Skeletal muscle cell (primary cell): ENCODE results near the gene ENOX1.
A peak's percentile ranks its signal among the peaks of the same experiment; 100 is the strongest.
"Not testable (repeated sequence)": the region's sequence is repeated elsewhere in the genome, so short reads cannot be mapped to it uniquely, and the experiment has no call there.

ENCODE experiments used
- DNase-seq: peaks from one replicate; pipeline ENCODE4 v3.0.0-alpha.2; 2010; ENCODE audit warnings: low read depth
- H3K4me3 ChIP-seq: 2 replicates; pipeline ENCODE4 v1.5.1; 2011; ENCODE audit warnings: low read depth, mild to moderate bottlenecking, control low read depth, low read length, moderate library complexity

ENOX1 gene

DNA sequence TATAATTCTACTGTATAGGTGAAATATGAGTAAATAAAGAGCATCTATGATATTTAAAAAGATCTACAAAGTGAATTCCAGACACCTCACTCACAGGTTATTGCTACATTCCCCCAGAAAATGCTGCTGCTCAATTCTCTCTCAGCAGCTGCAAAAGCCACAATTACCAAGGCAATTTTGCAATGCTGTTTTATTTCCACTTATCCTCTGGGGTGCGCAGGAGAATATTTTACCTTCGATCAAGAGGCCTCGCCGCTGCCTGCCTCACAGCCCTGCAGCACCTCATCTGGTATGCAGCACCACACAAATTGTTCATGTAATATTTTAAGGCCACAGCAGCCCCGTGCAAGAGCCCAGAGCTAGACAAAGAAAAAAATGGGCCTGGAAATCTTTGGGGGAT lies 430.2 kb downstream of the ENOX1 start:
- no peak overlapping the region for H3K4me3 ChIP-seq
- DNase-seq: peak; percentile 32

DNA sequence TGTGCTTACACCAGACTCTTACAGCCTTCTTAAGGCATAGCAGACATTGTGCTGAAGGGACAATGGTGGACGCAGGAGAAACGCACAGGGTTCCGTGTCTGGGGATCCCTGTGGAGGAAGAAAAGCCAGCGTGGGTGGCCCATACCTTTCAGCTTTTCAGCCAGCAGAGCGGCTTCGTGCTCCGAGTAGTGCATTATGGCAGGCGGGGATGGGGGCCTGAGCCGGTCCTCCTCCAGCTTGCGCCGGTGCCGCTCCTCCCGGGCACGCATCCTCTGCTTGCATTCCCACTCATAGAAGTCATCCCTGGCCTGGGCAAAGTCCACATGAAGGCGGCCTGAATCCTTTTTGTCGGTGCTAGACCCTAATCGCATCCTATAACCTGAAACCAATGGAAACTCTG lies 431.0 kb downstream of the ENOX1 start:
- DNase-seq: no peak
- no peak overlapping the region for H3K4me3 ChIP-seq

DNA sequence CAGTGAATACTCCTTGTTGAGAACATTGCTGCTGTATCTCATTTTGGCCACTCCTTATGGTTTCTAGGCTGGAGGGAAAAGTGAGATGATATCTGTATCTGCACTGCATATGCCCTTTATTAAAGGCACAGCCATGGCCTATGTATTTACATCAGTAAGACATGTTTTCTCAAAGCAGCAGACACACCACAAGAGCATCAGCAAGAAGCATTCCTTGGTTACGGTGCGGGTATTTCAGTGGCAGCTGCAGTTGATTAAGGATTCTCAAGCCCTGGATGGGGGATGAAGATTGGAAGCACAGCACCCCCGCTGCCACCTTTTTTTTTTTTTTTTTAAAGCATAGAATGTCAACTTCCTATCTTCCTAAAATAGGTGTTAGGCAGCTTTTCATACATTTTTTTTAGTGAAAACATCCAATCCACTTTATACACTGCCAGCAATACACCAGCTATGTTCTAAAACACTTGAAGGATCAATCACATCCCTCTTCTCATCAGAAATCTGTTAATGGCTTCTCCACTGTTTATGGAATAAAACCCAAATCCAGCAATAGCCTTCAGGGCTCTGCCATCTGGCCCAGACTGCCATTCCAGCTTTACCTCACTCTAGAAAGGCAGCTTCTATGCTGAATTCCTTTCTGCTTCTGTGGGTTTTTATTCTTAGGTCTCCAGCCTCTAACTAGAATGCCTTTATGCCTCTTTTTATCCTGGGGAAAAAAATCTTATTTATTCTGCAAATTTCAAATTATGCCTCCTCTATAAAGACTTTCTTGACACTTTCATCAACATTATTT lies 432.4 kb downstream of the ENOX1 start:
- no peak overlapping the region for H3K4me3 ChIP-seq
- DNase-seq: no peak

DNA sequence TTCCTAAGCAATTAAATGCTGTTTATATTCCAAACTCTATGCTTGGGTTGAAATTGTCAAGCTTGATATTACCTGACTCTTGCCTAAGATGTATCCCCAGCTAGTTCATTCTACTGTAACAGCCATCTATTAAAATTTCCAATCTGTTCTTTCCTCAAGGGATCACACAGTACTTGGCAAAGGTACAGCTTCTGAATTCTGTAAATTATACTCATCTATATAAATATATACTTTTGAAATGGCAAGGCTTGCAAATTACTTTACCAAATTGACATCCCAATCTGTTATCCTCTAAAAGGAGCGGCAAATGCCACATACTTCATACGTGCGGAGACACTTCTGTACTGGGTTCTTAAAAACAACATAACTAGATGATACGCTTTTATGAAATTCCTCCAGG lies 433.1 kb downstream of the ENOX1 start:
- no peak overlapping the region for H3K4me3 ChIP-seq

DNA sequence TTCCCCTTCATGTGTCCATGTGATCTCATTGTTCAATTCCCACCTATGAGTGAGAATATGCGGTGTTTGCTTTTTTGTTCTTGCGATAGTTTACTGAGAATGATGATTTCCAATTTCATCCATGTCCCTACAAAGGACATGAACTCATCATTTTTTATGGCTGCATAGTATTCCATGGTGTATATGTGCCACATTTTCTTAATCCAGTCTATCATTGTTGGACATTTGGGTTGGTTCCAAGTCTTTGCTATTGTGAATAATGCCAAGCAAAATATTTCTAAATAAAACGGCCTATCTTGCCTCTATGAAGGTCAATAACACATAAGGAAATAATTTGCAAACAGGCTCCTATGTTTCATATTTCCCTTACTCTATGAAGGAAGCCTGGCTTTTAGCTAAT lies 435.2 kb downstream of the ENOX1 start:
- not testable (repeated sequence) for H3K4me3 ChIP-seq

More for the DNA sequence above, 433.1 kb downstream of the ENOX1 start:
- no peak for DNase-seq

GRCh38 chr13:43348397-43348796 lies 438.4 kb downstream of the ENOX1 start:
- no peak for DNase-seq
- no peak overlapping the region for H3K4me3 ChIP-seq

More for the DNA sequence above, 435.2 kb downstream of the ENOX1 start:
- not testable (repeated sequence) for DNase-seq

GRCh38 chr13:43347877-43348276 lies 438.9 kb downstream of the ENOX1 start:
- H3K4me3 ChIP-seq: no peak overlapping the region
- no peak for DNase-seq

DNA sequence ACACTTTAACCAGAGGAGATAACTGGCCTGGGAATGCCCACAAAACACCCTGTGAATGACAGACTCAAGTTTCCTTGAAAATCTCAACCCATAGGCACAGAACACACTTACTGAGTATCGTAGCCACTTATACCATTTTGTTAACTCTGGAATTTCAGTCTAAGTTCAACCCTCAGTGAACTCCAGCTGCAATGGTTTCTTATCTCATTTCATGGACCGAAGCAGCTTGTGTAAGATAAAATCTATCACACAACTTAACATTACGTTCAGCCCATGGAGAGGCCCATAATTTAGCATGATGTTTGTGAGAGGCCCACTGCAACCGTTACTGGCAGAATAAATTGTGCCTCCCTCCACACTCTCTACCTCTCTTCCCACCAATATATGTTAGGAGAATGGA lies 440.3 kb downstream of the ENOX1 start:
- DNase-seq: no peak
- no peak overlapping the region for H3K4me3 ChIP-seq

DNA sequence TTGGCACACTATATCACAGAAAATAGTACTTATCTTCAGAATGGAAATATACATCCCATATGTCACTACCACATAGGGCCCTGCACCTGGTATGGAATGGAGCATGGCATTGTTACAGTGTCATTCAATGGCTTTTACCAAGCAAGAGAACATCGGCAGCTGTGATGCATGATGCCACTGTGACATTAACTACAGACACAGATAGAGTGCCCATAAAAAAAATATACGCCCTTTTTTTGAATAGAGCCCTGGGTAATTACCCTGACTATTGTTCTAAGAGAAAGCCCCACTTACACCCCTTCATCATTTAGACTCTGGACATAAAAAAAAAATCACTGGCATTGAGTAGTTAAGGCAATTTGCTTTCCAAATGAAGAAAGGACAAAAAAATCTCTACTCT lies 443.1 kb downstream of the ENOX1 start:
- no peak for DNase-seq
- no peak overlapping the region for H3K4me3 ChIP-seq

DNA sequence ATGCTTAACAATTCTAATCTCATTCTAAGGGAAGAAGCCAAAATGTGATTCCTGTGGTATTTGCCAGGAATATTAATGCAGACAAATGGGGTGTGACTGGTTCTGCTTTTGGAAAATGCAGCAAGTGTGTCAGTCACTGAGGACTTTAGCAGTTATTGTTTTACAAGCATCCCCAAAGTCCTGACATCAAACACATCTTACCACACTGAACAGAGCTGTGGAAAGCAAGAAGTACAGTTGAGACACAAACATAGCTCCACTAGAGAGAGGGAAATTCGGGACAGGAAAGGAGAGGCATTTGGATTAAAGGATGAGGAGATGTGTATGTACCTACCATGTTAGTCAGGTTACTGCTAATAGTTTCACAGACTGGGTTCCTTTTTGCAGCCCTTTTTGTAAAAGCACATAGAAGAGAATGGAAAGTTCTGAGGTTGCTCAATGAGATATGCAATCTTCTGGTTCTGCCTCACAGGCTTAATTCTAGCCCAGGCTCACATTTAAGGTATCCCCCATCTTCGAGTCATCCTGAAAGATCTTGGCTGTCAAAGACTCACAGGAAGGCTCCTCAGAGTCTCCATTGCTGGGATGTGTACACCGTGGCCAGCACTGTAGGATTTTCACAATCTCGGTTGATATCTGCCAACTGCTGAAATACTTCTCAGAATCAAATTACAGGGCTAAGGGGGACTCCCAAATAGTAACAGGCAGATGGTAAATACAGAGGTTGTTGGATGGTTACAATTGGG lies 446.8 kb downstream of the ENOX1 start:
- no peak overlapping the region for H3K4me3 ChIP-seq
- DNase-seq: no peak

DNA sequence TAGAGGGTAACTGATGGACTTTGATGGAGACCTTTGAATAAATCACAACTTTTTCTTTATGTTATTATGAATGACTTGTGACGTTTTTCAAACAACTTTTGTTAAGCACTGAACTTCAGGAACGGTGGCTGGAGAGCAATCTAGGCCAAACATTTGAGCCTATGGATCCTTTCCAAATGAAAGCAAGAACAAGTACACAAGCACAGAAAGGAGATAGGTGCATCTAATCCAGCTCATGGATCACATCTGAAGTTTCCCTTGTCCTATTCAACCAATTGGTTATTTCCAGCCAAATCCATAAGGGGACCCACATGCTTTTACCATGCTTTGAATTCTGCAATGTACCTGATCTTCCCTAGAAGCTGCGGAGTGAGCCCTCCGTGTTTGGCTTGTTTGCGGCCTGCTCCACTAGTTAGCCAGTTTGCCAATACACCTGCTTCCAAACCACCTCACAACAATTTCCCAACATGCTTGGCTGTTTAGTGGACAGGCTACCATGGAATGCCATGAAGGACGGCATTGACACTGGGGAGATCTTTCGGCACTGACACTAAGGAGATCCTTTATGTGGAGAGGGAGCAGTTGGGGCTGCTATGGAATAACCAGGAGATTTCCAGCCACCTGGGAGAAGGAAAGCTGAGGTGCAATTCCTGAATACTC lies 447.5 kb downstream of the ENOX1 start:
- H3K4me3 ChIP-seq: no peak overlapping the region

DNA sequence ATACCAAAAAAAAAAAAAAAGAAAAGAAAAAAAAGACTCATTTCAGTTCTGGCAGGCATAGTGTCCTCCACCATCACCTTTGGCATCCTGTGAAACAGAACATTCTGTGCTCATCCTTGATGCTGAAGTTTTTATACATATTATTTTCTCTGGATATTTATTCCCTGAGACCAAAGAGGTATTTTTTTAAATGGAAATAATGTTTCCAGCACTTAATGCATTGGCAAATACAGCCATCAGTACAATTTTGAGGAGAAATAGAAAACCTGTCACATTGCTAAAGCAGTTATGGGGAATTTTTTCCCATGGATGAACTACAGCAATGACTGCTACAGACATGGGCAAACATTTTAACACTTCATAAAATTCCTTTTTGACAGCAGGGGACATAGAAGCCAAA lies 451.0 kb downstream of the ENOX1 start:
- H3K4me3 ChIP-seq: no peak overlapping the region
- DNase-seq: no peak

More for the DNA sequence above, 447.5 kb downstream of the ENOX1 start:
- no peak for DNase-seq

GRCh38 chr13:43333176-43333575 lies 453.6 kb downstream of the ENOX1 start:
- DNase-seq: no peak
- H3K4me3 ChIP-seq: no peak overlapping the region

GRCh38 chr13:43331672-43332071 lies 455.1 kb downstream of the ENOX1 start:
- DNase-seq: peak; percentile 48

GRCh38 chr13:43329702-43330101 lies 457.1 kb downstream of the ENOX1 start:
- H3K4me3 ChIP-seq: no peak overlapping the region
- DNase-seq: no peak

More at GRCh38 chr13:43331672-43332071, 455.1 kb downstream of the ENOX1 start:
- no peak overlapping the region for H3K4me3 ChIP-seq

- H3K4me3 ChIP-seq: no peak overlapping the region
- DNase-seq: no peak
Measured at GRCh38 chr13:43328907-43329306, 457.9 kb downstream of the ENOX1 start.

- no peak for DNase-seq
- H3K4me3 ChIP-seq: no peak overlapping the region
Measured at GRCh38 chr13:43326100-43326499, 460.7 kb downstream of the ENOX1 start.

- no peak overlapping the region for H3K4me3 ChIP-seq
- no peak for DNase-seq
Measured at GRCh38 chr13:43325636-43326035, 461.1 kb downstream of the ENOX1 start.

DNA sequence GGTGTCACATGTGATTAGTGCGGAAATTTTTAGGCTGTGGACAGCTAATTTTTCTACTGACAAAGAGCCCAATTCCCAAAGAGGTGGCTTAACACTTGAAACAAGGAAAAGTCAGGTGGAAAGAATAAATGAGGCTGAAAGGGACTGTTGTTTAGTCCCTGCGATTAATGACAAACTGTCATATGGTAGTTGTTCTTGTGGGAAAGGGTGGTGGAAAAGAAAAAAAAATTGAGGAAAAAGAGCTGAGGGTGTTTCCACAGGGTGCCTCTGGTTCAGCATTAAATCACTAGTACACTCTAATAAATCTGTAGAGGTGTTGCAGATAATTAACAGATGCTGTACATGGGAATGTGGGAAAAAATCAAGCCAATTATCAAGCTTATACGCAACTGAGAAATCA lies 462.6 kb downstream of the ENOX1 start:
- H3K4me3 ChIP-seq: no peak overlapping the region
- DNase-seq: no peak
